ENCODE data around the gene GAPT.

The GAPT gene

DNA sequence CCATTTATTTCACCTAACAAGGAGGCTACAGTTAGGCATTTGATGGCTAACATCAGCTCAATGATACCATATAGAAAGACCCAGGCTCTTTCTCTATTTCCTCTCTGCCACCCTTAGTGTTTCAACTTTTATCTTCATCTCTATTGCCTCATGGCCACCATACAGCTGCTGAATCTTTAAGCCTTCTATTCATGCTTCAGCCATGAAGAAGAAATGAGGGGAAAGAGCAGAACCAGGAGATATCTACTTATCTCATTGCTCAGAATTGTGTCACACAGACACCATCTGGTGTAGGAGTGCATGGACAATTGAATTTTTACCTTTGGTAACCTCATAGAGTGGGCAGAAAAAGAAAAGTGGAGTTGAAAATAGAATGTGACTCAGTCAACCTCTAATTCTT is 6.7 kb downstream of the GAPT start:
- CTCF ChIA-PET: interaction anchor here (0.9 to 7.3 kb wide), 12 partner anchors 9 to 388 kb away, joined by 3 to 118 read pairs (median 5); no protein-coding TSS in a partner anchor
- POLR2A ChIA-PET: no interaction called here
- H3K36me3 ChIP-seq (ENCODE audit: control insufficient read depth in 2 of 2, insufficient read depth in 1 of 2, low read length in 2 of 2): no peaks in the 10 kb centered on the region
- H3K9me3 ChIP-seq (ENCODE audit: control insufficient read depth, insufficient read depth, low read depth, low read length): no peaks in the 10 kb centered on the region
- TF ChIP-seq ZNF48 (tag by site-specific recombination; IDR thresholded peaks at IDR 0.05) (no peak), ZNF629 (tag by site-specific recombination; IDR thresholded peaks at IDR 0.05) (no peak), ZNF169 (tag by site-specific recombination; IDR thresholded peaks at IDR 0.05) (no peak), KLF10 (tag by site-specific recombination; IDR thresholded peaks at IDR 0.05) (no peak), ZNF426 (tag by site-specific recombination; IDR thresholded peaks at IDR 0.05) (no peak), OVOL3 (tag by site-specific recombination; IDR thresholded peaks at IDR 0.05) (no peak)
- TF ChIP-seq, protein P1, sequence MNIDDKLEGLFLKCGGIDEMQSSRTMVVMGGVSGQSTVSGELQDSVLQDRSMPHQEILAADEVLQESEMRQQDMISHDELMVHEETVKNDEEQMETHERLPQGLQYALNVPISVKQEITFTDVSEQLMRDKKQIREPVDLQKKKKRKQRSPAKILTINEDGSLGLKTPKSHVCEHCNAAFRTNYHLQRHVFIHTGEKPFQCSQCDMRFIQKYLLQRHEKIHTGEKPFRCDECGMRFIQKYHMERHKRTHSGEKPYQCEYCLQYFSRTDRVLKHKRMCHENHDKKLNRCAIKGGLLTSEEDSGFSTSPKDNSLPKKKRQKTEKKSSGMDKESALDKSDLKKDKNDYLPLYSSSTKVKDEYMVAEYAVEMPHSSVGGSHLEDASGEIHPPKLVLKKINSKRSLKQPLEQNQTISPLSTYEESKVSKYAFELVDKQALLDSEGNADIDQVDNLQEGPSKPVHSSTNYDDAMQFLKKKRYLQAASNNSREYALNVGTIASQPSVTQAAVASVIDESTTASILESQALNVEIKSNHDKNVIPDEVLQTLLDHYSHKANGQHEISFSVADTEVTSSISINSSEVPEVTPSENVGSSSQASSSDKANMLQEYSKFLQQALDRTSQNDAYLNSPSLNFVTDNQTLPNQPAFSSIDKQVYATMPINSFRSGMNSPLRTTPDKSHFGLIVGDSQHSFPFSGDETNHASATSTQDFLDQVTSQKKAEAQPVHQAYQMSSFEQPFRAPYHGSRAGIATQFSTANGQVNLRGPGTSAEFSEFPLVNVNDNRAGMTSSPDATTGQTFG (tag by site-specific recombination; IDR thresholded peaks at IDR 0.05; ENCODE audit: borderline replicate concordance): no peak
- TF ChIP-seq, protein P2, sequence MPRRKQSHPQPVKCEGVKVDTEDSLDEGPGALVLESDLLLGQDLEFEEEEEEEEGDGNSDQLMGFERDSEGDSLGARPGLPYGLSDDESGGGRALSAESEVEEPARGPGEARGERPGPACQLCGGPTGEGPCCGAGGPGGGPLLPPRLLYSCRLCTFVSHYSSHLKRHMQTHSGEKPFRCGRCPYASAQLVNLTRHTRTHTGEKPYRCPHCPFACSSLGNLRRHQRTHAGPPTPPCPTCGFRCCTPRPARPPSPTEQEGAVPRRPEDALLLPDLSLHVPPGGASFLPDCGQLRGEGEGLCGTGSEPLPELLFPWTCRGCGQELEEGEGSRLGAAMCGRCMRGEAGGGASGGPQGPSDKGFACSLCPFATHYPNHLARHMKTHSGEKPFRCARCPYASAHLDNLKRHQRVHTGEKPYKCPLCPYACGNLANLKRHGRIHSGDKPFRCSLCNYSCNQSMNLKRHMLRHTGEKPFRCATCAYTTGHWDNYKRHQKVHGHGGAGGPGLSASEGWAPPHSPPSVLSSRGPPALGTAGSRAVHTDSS (tag by site-specific recombination; IDR thresholded peaks at IDR 0.05): no peak
- H3K4me1 ChIP-seq (ENCODE audit: control insufficient read depth, insufficient read depth, low read length): no peaks in the 10 kb centered on the region
- H3K27ac ChIP-seq (ENCODE audit: extremely low read depth, low read depth, low read length): no peak overlapping the region
- H3K4me3 ChIP-seq (ENCODE audit: low read depth, low read length): no peak overlapping the region

DNA sequence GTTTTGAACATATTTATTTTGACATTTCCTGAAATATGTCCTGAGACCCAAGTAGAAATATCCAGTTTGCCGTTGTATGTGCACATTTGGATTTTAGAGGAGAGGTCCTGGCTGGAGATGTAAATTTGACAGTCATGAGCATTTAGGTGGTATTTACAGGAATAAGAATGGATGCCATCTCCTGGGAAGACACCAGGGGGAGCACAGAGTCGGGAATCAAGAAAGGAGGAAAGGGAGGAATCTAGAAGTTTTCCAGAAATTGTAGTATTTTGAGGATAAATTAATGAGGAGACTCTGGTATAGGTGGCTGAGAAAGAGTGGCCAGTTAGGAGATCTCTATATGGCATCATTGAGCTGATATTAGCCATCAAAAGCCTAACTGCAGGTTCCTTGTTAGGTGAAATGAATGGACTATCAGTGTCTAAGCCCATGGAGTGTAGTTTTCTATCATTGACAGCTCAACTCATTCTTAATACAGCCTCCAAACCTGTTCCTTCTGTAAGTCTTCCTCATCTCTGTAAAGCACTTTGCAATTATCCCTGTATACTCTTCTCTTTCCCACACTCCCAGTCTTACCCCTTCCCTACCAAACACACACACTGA is 7.2 kb downstream of the GAPT start:
- Histone ChIP-seq H3K4me3 (ENCODE audit: low read depth, low read length) (no peak overlapping the region), H3K27ac (ENCODE audit: extremely low read depth, low read depth, low read length) (no peak overlapping the region), H3K9me3 (ENCODE audit: control insufficient read depth, insufficient read depth, low read depth, low read length) (no peaks in the 10 kb centered on the region), H3K4me1 (ENCODE audit: control insufficient read depth, insufficient read depth, low read length) (no peaks in the 10 kb centered on the region), H3K36me3 (ENCODE audit: control insufficient read depth in 2 of 2, insufficient read depth in 1 of 2, low read length in 2 of 2) (no peaks in the 10 kb centered on the region)
- CTCF ChIA-PET: interaction anchor here (0.6 to 7.3 kb wide), 19 partner anchors 9 to 395 kb away, joined by 3 to 118 read pairs (median 4); no protein-coding TSS in a partner anchor
- TF ChIP-seq, protein P3, sequence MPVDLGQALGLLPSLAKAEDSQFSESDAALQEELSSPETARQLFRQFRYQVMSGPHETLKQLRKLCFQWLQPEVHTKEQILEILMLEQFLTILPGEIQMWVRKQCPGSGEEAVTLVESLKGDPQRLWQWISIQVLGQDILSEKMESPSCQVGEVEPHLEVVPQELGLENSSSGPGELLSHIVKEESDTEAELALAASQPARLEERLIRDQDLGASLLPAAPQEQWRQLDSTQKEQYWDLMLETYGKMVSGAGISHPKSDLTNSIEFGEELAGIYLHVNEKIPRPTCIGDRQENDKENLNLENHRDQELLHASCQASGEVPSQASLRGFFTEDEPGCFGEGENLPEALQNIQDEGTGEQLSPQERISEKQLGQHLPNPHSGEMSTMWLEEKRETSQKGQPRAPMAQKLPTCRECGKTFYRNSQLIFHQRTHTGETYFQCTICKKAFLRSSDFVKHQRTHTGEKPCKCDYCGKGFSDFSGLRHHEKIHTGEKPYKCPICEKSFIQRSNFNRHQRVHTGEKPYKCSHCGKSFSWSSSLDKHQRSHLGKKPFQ (tag by site-specific recombination; IDR thresholded peaks at IDR 0.05): no peak
- no peak for TF ChIP-seq YY1 (tag by site-specific recombination; IDR thresholded peaks at IDR 0.05)
- TF ChIP-seq, protein P4, sequence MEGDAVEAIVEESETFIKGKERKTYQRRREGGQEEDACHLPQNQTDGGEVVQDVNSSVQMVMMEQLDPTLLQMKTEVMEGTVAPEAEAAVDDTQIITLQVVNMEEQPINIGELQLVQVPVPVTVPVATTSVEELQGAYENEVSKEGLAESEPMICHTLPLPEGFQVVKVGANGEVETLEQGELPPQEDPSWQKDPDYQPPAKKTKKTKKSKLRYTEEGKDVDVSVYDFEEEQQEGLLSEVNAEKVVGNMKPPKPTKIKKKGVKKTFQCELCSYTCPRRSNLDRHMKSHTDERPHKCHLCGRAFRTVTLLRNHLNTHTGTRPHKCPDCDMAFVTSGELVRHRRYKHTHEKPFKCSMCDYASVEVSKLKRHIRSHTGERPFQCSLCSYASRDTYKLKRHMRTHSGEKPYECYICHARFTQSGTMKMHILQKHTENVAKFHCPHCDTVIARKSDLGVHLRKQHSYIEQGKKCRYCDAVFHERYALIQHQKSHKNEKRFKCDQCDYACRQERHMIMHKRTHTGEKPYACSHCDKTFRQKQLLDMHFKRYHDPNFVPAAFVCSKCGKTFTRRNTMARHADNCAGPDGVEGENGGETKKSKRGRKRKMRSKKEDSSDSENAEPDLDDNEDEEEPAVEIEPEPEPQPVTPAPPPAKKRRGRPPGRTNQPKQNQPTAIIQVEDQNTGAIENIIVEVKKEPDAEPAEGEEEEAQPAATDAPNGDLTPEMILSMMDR (tag by site-specific recombination; IDR thresholded peaks at IDR 0.05): peak; percentile 63; the same call in 1 of the 2 replicates
- TF ChIP-seq IKZF3 (tag by site-specific recombination; IDR thresholded peaks at IDR 0.05): no peak
- no peak for TF ChIP-seq ZNF423 (tag by site-specific recombination; IDR thresholded peaks at IDR 0.05)
- no peak for TF ChIP-seq ZNF830 (tag by site-specific recombination; IDR thresholded peaks at IDR 0.05; ENCODE audit: low read depth)
- TF ChIP-seq ZNF654 (tag by site-specific recombination; IDR thresholded peaks at IDR 0.05; ENCODE audit: low read depth): peak; percentile 49
- POLR2A ChIA-PET: no interaction called here

Data from HEK293 (cell line).